Measurements from ENCODE around the gene FAM234B. TPM values are rescaled to one million over a fixed set of nuclear protein-coding genes. Genes with fewer than 3 reads are reported as not detected.
A peak's percentile ranks its signal among the peaks of the same experiment; 100 is the strongest.

Gene FAM234B
- total and polyA plus RNA-seq, 5 experiments from 2014 or later = 2.5 to 5.0 (median 4.3) TPM

DNA sequence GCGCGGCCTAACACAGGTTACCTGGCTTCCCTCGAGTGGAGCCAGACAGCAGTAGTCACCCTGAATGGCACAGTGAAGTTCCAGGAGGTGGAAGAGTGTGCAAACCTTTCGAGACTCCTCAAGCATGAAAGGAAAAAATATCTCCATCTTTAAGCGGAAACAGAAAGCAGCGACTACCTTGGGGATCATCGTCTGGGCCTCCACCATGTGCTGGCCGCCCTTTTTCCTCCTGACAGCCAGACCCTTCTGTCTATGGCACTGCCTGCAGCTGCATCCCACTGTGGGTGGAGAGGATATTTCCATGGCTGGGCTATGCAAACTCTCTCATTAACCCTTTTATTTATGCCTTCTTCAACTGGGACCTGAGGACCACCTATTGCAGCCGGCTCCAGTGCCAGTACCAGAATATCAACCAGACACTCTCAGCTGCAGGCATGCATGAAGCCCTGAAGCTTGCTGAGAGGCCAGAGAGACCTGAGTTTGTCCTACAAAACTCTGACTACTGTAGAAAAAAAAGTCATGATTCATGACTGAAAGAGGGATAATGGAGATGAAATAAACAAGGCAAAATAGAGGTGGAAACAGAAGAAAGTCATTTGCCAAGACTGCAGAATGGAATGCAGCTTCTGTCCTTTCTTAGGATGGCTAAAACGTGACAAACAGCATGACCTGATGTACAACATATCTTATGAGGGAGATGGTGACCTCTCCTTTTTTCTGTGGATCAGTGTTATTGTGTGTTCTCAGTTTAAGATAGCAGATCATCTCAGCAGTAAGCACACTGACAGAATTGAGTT is 41.7 kb upstream of the FAM234B start:
- Mint-ChIP-seq H3K27ac (peak overlapping the region in 6 of 10 donors; percentile 31 to 91 (median 68)), H3K4me3 (peak overlapping the region; percentile 71 to 95 (median 88)), H3K4me1 (peaks cover 18 to 38% (median 28%) of the 10 kb centered on the region in 4 donors), H3K9me3 (no peaks in the 10 kb centered on the region), H3K36me3 (no peaks in the 10 kb centered on the region), H3K27me3 (peaks cover 0 to 20% (median 0%) of the 10 kb centered on the region in 5 donors)
- DNase-seq (no peak), ATAC-seq (no peak)
- POLR2A ChIA-PET = no interaction called here

DNA sequence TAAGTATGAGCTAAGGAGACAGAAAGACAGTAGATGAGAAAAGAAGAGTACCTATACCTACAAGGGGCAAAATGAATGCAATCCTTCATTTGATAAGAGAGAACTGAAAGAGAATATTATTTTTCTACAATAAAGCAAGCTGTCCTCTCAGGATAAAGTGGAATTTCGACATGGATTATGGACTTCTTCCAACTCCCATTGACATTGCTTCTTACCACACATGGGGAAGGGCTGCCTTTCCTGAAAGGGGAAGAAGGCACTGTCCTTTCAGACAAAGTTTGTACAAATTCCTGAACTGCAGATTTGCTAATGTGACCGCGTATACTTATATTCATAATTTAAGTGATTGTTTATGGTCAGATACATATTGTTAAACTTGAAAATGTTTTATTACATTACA is 39.8 kb upstream of the FAM234B start:
- H3K36me3 Mint-ChIP-seq = no peaks in the 10 kb centered on the region
- H3K27me3 Mint-ChIP-seq = peaks cover 0 to 20% (median 0%) of the 10 kb centered on the region in 5 donors
- no peak for ATAC-seq
- H3K27ac Mint-ChIP-seq = peak overlapping the region in 1 of 10 donors; percentile 27
- H3K4me1 Mint-ChIP-seq = peaks cover 8 to 20% (median 15%) of the 10 kb centered on the region in 4 donors
- POLR2A ChIA-PET = no interaction called here
- DNase-seq = no peak
- H3K4me3 Mint-ChIP-seq = no peak overlapping the region
- H3K9me3 Mint-ChIP-seq = no peaks in the 10 kb centered on the region

DNA sequence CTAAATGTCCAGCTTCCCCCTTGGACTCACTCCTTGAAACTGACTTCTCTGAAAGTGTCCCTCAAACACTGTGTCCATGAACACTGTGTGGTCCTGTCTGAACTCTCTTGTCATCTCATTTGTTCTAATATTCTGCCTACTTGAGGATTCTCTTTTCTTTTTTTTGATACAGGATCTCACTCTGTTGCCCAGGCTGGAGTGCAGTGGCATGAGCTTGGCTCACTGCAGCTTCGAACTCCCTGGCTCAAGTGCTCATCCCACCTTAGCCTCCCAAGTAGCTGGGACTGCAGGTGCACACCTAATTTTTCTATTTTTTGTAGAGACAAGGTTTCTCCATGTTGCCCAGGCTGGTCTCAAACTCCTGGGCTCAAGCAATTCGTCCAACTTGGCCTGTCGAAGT is 39.2 kb upstream of the FAM234B start:
- Mint-ChIP-seq H3K9me3 (no peaks in the 10 kb centered on the region), H3K27ac (peak overlapping the region in 1 of 10 donors; percentile 48), H3K4me3 (no peak overlapping the region), H3K4me1 (peaks cover 5 to 14% (median 9%) of the 10 kb centered on the region in 4 donors), H3K36me3 (no peaks in the 10 kb centered on the region), H3K27me3 (peaks cover 0 to 20% (median 0%) of the 10 kb centered on the region in 5 donors)
- no peak for DNase-seq
- POLR2A ChIA-PET = no interaction called here
- no peak for ATAC-seq

DNA sequence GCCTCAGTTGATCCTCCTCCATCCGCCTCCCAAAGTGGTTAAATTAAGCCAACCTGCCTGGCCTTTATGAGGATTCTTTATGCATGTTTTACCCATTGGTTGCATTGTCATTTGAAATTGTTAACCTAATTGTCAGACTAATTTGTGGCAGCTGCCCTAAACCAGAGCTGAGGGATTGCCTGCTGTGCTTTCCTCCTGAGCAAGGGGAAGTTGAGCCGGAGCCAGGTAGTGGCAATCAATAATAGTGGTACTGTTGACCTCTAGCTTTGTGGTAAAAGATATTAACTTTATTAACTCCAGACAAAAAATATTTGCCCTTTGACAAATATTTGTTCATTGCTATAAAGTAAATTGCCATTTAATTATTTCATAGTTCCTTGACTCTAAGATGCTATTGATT is 38.5 kb upstream of the FAM234B start:
- no peak overlapping the region for H3K4me3 Mint-ChIP-seq

DNA sequence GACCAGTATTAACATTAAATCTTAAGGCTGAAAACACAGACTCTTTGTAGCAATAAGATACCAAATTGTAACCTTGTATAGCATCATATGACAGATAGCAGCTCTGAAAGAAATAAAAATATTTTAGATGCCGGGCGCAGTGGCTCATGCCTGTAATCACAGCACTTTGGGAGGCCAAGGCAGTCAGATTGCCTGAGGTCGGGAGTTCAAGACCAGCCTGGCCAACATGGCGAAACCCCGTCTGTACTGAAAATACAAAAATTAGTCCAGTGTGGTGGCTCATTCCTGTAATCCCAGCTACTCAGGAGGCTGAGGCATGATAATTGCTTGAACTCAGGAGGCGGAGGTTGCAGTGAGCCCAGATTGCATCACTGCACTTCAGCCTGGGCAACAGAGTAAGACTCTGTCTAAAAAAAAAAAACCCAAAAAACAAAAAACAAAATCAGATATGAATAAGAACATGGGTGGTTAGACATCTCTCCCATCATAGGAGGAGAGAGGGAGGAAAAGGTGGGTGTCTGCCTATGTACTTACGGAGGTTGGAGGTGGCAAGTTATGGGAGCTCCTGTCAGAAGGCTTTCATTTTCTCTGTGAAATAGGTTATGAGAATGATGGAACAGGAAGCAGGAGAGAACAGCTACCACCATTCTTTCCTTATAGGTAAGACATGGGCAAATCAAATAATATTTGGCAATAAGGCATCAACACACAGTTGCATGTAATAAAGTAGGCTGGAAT is 36.5 kb upstream of the FAM234B start:
- Mint-ChIP-seq H3K27me3 (peaks cover 0 to 10% (median 3%) of the 10 kb centered on the region in 5 donors), H3K4me1 (no peaks in the 10 kb centered on the region), H3K27ac (no peak overlapping the region), H3K9me3 (no peaks in the 10 kb centered on the region), H3K4me3 (no peak overlapping the region), H3K36me3 (no peaks in the 10 kb centered on the region)
- POLR2A ChIA-PET = no interaction called here
- DNase-seq (no peak), ATAC-seq (no peak)

More for the DNA sequence above, 38.5 kb upstream of the FAM234B start:
- DNase-seq (no peak), ATAC-seq (no peak)
- POLR2A ChIA-PET = no interaction called here
- no peak overlapping the region for H3K27ac Mint-ChIP-seq
- no peaks in the 10 kb centered on the region for H3K9me3 Mint-ChIP-seq
- H3K27me3 Mint-ChIP-seq = peaks cover 0 to 20% (median 0%) of the 10 kb centered on the region in 5 donors
- peaks cover 3 to 11% (median 9%) of the 10 kb centered on the region in 4 donors for H3K4me1 Mint-ChIP-seq
- no peaks in the 10 kb centered on the region for H3K36me3 Mint-ChIP-seq

DNA sequence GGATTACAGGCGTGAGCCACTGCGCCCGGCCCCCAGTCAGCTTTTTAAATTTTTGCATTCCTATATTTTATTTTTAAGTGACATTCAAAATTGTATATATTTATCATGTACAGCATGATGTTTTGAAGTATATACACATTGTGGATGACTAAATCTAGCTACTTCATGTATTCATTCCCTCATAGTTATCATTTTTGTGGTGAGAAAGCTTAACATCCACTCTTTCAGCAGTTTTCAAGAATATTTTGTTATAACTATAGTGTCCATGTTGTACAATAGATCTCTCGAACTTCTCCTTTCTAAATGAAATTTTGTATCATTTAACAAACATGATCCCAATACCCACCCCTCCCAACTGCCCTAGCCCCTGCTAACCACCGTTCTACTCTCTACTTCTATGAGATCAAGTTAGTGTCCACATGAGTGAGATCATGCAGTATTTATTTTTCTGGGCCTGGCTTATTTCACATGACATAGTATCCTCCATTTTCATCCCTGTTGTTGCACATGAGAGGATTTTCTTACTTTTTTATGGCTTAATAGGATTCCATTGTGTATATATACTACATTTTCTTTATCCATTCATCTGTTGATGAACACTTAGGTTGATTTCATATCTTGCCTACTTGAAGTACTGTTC is 35.3 kb upstream of the FAM234B start:
- no peak overlapping the region for H3K4me3 Mint-ChIP-seq
- no peaks in the 10 kb centered on the region for H3K36me3 Mint-ChIP-seq
- ATAC-seq = no peak
- no peaks in the 10 kb centered on the region for H3K9me3 Mint-ChIP-seq
- H3K27me3 Mint-ChIP-seq = peaks cover 0 to 3% (median 2%) of the 10 kb centered on the region in 5 donors
- H3K27ac Mint-ChIP-seq = no peak overlapping the region
- no peak for DNase-seq
- POLR2A ChIA-PET = no interaction called here
- no peaks in the 10 kb centered on the region for H3K4me1 Mint-ChIP-seq

DNA sequence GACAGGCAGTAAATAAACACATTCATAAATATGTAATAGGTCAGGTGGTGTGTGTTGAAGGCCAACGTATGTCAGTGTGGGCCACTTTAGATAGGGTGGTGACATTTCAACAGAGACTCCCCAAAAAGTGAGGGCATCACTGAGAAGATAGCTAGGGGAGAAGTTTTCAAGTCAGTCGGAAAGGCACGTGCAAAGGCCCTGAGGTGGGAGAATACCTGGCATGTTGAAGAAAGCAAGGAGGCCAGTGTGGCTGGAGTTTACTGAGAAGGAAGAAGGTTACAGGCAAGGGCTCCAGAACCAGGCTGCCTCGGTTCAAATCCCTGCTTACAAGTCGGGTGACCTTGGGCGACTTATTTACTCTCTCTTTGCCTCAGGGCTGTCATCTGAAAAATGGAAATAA is 33.1 kb upstream of the FAM234B start:
- Mint-ChIP-seq H3K4me1 (no peaks in the 10 kb centered on the region), H3K36me3 (no peaks in the 10 kb centered on the region), H3K4me3 (no peak overlapping the region), H3K27ac (no peak overlapping the region), H3K9me3 (no peaks in the 10 kb centered on the region), H3K27me3 (peaks cover 0 to 9% (median 3%) of the 10 kb centered on the region in 5 donors)
- no peak for DNase-seq
- ATAC-seq = no peak
- POLR2A ChIA-PET = no interaction called here

DNA sequence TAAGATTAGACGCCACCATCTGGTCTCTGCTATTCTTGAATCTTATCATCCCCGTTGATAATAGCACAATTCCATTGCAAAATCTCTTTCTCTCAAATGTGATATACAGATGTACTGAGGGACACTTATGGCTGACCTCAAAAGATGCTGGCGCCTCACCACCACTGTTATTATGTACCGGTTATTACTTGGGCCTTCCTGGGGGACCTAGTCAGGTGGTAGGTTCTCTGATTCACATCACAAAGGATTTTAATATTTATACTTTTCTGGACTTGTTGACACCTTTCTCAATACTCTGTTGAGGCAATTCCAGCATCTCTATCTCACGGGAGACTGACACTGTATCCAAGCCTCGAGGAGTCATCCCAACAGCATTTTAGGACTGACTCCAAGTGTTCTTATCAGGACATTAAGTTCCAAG is 21.3 kb upstream of the FAM234B start:
- POLR2A ChIA-PET = no interaction called here
- no peak for ATAC-seq
- peaks cover 0 to 17% (median 8%) of the 10 kb centered on the region in 5 donors for H3K27me3 Mint-ChIP-seq
- no peaks in the 10 kb centered on the region for H3K9me3 Mint-ChIP-seq
- no peak for DNase-seq
- H3K36me3 Mint-ChIP-seq = no peaks in the 10 kb centered on the region
- no peak overlapping the region for H3K4me3 Mint-ChIP-seq
- no peak overlapping the region for H3K27ac Mint-ChIP-seq
- no peaks in the 10 kb centered on the region for H3K4me1 Mint-ChIP-seq

DNA sequence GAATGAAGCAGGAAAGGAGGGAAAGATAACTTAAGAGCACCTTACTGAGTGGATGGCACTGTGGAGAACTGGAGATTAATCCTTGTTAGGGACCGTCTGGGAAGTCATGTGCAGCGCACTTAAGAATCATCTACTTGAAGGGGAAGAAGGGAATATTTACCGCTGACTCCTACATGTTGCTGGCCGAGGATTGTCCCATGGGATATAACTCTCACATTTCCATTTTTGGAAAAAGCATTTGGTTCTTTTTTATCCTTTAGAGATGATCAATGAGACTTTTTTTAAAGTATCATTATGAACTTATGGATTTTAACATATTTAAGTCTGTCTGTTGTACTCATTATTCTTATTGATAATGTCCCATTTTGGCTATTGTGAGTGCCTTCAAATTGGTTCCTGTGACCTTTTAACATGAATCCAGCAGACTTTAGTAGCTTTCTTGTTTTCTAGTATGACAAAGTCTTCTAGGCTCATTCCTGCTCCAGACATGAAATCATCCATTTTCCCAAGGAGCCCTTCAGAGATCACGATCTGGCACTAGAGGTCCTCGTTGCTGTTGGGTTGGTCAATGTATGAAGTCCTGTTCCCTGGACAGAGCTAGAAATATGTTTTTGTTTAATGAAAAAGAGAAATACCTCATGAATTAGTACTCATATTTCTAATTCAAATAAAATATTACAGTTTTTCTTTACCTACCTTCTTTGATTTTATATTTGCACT is 20.2 kb upstream of the FAM234B start:
- H3K27me3 Mint-ChIP-seq = peaks cover 0 to 10% (median 8%) of the 10 kb centered on the region in 5 donors

DNA sequence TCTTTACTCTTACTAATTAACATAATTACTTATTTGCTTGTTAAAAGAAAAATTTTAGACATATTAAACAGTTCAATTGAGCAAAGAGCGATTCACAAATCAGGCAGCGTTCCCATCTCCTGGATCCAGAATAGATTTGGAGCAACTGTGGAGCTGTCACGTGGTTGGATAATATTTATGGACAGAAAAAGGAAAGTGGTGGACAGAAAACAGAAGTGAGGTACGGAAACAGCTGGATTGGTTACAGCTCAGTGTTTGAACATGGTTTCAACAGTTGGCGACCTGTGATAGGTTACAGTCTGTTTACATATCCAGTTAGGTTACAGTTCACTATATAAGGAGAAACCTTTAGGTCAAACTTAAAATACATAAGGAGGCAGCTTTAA is 19.7 kb upstream of the FAM234B start:
- POLR2A ChIA-PET = no interaction called here
- no peaks in the 10 kb centered on the region for H3K36me3 Mint-ChIP-seq
- DNase-seq (no peak), ATAC-seq (no peak)
- H3K27ac Mint-ChIP-seq = no peak overlapping the region
- H3K4me1 Mint-ChIP-seq = no peaks in the 10 kb centered on the region
- H3K9me3 Mint-ChIP-seq = no peaks in the 10 kb centered on the region
- peaks cover 0 to 10% (median 6%) of the 10 kb centered on the region in 5 donors for H3K27me3 Mint-ChIP-seq
- no peak overlapping the region for H3K4me3 Mint-ChIP-seq

More for the DNA sequence above, 20.2 kb upstream of the FAM234B start:
- Mint-ChIP-seq H3K4me3 (no peak overlapping the region), H3K9me3 (no peaks in the 10 kb centered on the region), H3K36me3 (no peaks in the 10 kb centered on the region), H3K27ac (no peak overlapping the region), H3K4me1 (no peaks in the 10 kb centered on the region)
- POLR2A ChIA-PET = no interaction called here
- DNase-seq (no peak), ATAC-seq (no peak)

DNA sequence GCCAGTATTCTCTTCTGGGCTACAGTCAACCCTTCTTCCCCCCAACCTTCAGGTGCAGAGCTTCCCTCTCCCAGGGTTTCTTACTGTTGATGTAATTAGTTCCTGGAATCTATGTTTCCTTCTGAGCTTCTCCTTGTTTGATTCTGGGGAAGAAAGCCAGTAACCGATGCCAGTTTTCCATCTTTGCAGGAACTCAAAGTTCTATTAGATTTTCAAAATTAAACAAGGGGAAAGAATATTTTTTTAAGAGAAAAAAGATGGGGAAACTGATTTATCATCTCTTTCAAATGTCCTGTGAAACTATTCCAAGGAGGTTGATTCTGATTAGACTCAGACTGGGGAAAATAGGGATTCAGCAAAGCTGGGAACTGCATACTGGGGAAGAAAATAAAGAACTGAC is 17.9 kb upstream of the FAM234B start:
- no peak for ATAC-seq
- POLR2A ChIA-PET = no interaction called here
- Mint-ChIP-seq H3K4me3 (no peak overlapping the region), H3K9me3 (no peaks in the 10 kb centered on the region), H3K4me1 (no peaks in the 10 kb centered on the region), H3K27ac (no peak overlapping the region), H3K36me3 (no peaks in the 10 kb centered on the region), H3K27me3 (peaks cover 0 to 8% (median 4%) of the 10 kb centered on the region in 5 donors)
- no peak for DNase-seq

DNA sequence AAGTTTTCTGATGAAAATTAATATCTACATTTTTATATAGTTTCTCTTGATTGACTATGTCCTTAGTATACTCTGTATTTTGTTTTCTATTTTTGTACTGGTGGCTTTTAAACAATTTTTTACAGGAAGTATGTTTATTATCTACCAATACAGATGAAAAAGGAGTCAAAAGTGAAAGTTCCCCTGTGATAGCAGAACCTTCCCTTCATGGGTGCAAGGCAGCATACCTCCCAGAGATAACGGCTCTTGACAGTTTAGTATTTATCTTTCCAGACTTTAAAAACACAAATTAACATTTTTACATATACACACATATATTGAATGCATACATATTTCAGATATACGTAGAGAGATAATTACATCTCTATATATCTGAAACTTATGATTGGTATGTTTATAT is 17.1 kb upstream of the FAM234B start:
- H3K27me3 Mint-ChIP-seq = peaks cover 0 to 8% (median 4%) of the 10 kb centered on the region in 5 donors
- no peak overlapping the region for H3K27ac Mint-ChIP-seq
- H3K36me3 Mint-ChIP-seq = no peaks in the 10 kb centered on the region
- H3K9me3 Mint-ChIP-seq = no peaks in the 10 kb centered on the region
- DNase-seq = no peak
- H3K4me3 Mint-ChIP-seq = no peak overlapping the region
- POLR2A ChIA-PET = no interaction called here
- ATAC-seq = no peak
- H3K4me1 Mint-ChIP-seq = no peaks in the 10 kb centered on the region
